GM21619 (cell line): ENCODE results near the gene SGMS1.
"Not testable (repeated sequence)": the region's sequence is repeated elsewhere in the genome, so short reads cannot be mapped to it uniquely, and the experiment has no call there.

Experiments used
- ATAC-seq: cut with Tn5 transposase; IDR thresholded peaks from one replicate; pipeline ENCODE4 v1.9.1; 2021; ENCODE audit not compliant: unreplicated experiment

SGMS1 gene

DNA sequence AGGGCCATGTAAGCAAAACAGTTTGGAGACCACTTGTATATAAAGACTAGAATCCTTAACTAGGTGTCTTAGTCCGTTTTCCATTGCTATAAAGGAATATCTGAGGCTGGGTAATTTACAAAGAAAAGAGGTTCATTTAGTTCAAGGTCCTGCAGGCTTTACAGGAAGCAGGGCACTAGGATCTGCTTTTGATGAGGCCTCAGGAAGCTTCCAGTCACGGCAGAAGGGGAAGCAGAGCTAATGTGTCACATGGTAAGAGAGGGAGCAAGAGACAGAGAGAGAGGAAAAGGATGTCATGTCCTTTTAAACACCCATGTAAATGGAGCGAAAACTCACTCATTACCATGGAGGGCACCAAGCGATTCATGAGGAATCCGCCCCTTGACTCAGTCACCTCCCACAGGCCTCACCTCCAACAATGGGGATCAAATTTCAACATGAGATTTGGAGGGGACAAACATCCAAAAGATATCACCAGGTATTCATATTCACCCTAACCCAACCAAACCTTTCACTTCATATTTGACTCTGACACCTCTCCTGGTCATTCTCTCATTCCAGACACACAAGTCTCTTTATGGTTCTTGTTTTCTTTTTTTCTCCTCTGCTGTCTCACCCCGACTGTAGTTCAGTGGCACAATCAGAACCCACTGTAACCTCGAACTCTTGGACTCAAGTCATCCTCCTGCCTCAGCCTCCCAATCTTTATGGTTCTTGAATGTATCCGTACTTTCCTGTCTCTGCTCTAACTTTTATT, 342.4 kb downstream of the SGMS1 start:
- no peak for ATAC-seq

DNA sequence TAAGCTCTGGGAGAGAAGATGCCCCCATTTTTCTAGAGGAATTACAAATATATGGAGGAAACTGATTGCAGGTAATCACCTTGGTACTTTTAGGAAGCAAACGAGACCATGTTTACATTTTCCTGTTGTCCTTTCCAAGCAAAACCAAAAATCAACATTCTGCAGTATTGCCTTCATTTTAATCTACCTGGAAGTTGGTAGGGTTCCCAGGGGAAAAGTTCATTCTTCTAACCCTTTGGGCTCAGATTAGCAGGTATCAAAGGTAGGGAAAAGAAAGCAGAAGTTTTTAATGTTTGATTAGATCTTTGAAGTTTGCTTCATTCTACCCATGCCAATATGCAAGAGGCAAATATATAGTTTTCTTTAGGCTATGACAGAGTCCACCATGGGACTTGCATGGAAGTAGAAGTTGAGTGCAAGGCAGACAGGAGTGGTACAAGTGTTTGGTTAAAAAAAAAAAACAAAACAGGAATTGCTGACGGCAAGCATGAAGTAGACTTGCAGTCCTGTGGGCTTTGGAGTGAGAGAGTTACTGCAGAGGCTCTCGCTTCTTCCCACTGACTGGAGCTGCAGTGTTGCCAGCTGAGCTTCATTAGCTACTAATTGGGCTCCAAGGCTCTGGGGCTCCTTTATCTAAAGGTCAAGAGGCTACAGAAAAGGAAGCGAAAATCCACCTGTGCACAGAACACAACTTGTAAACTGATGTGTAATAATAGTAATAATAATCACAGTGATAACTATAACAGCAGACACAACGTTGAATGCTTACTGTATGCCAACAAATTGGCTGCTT, 343.5 kb downstream of the SGMS1 start:
- no peak for ATAC-seq

DNA sequence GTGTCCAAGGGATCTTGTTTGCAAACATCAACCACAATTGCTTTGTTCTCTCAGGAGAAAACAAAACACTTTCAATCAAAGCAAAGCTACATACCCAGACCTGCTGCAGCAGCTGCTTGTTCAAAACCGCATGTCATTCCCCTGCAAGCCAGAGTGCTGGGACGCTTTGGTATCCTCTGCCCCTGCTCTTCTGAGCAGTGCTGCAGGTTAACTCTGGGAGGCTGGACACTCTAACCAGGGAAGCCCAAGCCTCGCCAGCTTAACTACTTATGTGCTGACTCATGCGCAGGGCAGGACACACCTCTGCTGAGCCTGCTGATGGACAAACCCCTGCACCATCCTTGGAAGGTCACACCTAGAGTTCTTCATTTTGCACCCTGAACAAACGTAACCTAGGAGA, 344.3 kb downstream of the SGMS1 start:
- ATAC-seq, result no peak

DNA sequence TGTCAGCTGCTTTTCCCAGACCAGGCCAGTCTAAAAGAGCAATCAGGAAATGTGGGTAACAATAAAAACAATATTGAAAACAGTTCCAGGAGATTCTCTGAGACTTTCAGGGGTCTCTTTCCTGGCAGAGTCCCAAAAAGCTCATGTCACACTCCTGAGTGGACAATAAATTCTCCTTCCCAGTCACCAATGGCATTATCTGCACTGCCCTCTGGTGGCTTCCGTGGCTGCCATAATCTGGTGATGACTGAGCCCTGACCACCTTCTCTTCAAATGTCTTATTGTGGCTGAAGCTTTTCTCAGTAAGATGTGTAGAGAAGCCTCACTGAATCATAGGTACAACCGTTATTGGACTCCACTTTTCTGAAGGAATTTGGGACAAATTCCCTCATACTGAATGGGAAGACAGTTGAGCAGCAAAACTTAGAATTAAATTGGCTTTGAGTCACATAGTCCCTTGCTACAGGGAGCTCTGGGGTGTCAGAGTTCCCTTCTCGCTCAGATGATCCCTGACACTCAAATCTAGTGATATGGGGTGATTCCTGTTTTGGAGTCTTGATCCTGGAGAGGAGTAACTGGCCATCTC, 348.0 kb downstream of the SGMS1 start:
- ATAC-seq, result peak; percentile 70

DNA sequence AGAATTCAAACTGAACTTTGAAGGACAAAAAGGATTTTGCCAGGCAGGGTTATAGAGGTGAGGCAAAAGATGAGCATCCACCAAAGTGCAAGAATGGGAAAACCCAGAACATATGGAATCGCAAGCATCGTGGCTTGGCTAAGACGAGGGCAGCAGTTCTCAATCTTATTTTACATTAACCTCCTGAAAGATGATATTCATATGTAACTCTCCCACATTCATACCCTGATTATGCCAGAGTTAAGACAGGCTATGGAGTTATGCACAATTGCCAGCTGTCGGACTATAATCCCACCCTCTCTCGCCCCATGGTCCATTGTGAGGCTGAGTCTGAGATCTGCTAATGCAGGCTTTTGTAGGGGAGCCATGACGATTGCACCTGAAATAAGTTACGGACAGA, 351.2 kb downstream of the SGMS1 start:
- ATAC-seq, result no peak

DNA sequence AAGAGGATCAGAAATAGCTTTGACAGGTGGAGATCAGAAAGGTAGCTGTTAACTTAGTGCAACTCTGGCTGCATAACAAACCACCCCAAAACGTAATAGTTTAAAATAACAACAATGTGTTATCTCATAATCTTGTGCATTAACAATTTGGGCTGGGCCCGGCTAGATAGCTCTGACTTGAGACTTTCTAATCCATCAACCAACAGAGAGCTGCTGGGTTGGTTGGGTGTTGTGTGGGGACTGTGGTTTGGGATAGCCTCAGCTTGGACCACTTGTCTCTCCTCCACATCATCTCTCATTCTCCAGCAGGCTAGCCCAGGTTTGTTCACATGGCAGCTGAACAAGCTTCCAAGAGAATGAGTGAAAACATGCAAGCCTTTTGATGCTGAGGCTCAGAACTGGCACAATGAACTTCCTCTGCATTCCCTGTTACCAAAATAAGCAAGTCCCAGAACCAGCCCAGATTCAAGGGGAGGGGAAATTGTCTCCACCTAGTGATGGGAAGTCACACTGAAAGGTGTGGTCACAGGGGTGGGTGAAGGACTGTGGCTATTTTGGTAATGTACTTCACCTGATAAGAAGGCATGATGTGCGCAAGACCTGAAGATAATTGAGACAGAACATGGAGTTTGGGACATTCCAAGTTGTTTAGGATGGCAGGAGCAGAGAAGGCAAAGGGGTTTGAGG, 352.0 kb downstream of the SGMS1 start:
- no peak for ATAC-seq

DNA sequence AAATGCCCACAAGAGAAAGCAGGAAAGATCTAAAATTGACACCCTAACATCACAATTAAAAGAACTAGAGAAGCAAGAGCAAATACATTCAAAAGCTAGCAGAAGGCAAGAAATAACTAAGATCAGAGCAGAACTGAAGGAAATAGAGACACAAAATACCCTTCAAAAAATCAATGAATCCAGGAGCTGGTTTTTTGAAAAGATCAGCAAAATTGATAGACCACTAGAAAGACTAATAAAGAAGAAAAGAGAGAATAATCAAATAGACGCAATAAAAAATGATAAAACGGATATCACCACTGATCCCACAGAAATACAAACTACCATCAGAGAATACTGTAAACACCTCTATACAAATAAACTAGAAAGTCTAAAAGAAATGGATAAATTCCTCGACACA, 355.9 kb downstream of the SGMS1 start:
- not testable (repeated sequence) for ATAC-seq

DNA sequence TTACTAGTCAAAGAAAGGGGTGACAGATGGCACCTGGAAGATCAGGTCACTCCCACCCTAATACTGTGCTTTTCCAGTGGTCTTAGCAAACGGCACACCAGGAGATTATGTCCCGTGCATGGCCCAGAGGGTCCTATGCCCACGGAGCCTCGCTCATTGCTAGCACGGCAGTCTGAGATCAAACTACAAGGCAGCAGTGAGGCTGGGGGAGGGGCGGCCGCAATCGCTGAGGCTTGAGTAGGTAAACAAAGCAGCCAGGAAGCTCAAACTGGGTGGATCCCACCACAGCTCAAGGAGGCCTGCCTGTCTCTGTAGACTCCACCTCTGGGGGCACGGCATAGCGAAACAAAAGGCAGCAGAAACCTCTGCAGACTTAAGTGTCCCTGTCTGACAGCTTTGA, 361.1 kb downstream of the SGMS1 start:
- not testable (repeated sequence) for ATAC-seq

DNA sequence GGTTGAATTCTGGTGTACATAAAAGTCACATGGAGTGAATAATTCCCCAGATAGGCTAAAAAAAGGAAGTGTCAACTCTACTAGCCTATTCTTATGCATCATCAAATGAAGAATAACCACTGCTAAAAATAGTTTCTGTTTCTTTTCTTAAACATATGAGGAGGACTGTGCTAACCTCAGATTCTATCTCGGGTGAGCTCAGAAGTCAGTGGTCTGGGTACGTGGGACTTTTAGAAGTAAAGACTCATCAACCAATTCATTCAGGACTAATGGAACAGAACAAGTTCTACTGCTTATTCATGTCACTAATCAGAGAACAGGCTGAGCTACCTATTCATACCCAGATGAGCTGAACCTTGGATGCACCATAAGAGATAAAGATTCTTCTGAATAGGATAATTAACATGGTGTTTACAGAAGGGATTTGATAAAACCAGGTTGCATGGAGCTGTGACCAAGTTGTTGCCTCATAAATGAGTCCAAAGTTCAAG, 362.9 kb downstream of the SGMS1 start:
- ATAC-seq, result peak; percentile 99
